ENCODE measurements around the gene PLEKHG3. TPM values are rescaled to one million over a fixed set of nuclear protein-coding genes. Genes with fewer than 3 reads are reported as not detected.

PLEKHG3 gene
- total RNA-seq, 1 experiment from 2014 or later = 34.0 TPM

- intact Hi-C loops (cut with micrococcal nuclease; ENCODE audit: unreplicated experiment) = no loop called here
- BruUV-seq (replicated peaks) = no TSS peak
These were observed 49.8 kb downstream of the PLEKHG3 start for GRCh38 chr14:64753999-64754398.

GRCh38 chr14:64754685-64755084 lies 50.5 kb downstream of the PLEKHG3 start:
- Histone ChIP-seq H3K4me1 (ENCODE audit: control insufficient read depth, insufficient read depth, low read length) (no peaks in the 10 kb centered on the region), H3K27me3 (ENCODE audit: control insufficient read depth, insufficient read depth, low read length) (no peaks in the 10 kb centered on the region), H3K4me3 (ENCODE audit: low read depth in 2 of 2, low read length in 2 of 2) (no peak overlapping the region), H3K36me3 (ENCODE audit: control insufficient read depth, insufficient read depth, low read length) (no peaks in the 10 kb centered on the region; the same call in 1 of the 2 replicates), H3K27ac (ENCODE audit: low read length) (no peak overlapping the region), H3K9me3 (ENCODE audit: control insufficient read depth, insufficient read depth, low read depth, low read length) (no peaks in the 10 kb centered on the region)
- ATAC-seq (no peak), DNase-seq (ENCODE audit: low read depth, low spot score) (no peak)
- POLR2A ChIA-PET = no interaction called here
- TF ChIP-seq REST (IDR thresholded peaks at IDR 0.05; ENCODE audit: insufficient read depth in 1 of 2, low read depth in 2 of 2, low read length in 1 of 2) (no peak), TCF7L2 (IDR thresholded peaks at IDR 0.05; ENCODE audit: low read depth, low read length) (no peak), CTCF (IDR thresholded peaks at IDR 0.05) (no peak), SIN3A (IDR thresholded peaks at IDR 0.05; ENCODE audit: borderline replicate concordance, insufficient read depth, low read depth, low read length) (no peak), POLR2AphosphoS5 (IDR thresholded peaks at IDR 0.05; ENCODE audit: low read depth, low read length) (no peak)
- no TSS peak for BruUV-seq (replicated peaks)
- intact Hi-C loops (cut with micrococcal nuclease; ENCODE audit: unreplicated experiment) (no loop called here), in situ Hi-C loops (cut with HindIII; ENCODE audit: low pct_unique_long_range_greater_than_20kb, low sequenced_read_pairs) (no loop called here)
- CTCF ChIA-PET = no interaction called here

More at GRCh38 chr14:64753999-64754398, 49.8 kb downstream of the PLEKHG3 start:
- Histone ChIP-seq H3K27ac (ENCODE audit: low read length) (no peak overlapping the region), H3K4me3 (ENCODE audit: low read depth in 2 of 2, low read length in 2 of 2) (no peak overlapping the region), H3K9me3 (ENCODE audit: control insufficient read depth, insufficient read depth, low read depth, low read length) (no peaks in the 10 kb centered on the region), H3K4me1 (ENCODE audit: control insufficient read depth, insufficient read depth, low read length) (no peaks in the 10 kb centered on the region), H3K36me3 (ENCODE audit: control insufficient read depth, insufficient read depth, low read length) (no peaks in the 10 kb centered on the region; the same call in 1 of the 2 replicates), H3K27me3 (ENCODE audit: control insufficient read depth, insufficient read depth, low read length) (no peaks in the 10 kb centered on the region)
- POLR2A ChIA-PET = no interaction called here
- in situ Hi-C loops (cut with HindIII; ENCODE audit: low pct_unique_long_range_greater_than_20kb, low sequenced_read_pairs) = no loop called here
- TF ChIP-seq POLR2AphosphoS5 (IDR thresholded peaks at IDR 0.05; ENCODE audit: low read depth, low read length) (no peak), SIN3A (IDR thresholded peaks at IDR 0.05; ENCODE audit: borderline replicate concordance, insufficient read depth, low read depth, low read length) (no peak), TCF7L2 (IDR thresholded peaks at IDR 0.05; ENCODE audit: low read depth, low read length) (no peak), CTCF (IDR thresholded peaks at IDR 0.05) (no peak), REST (IDR thresholded peaks at IDR 0.05; ENCODE audit: insufficient read depth in 1 of 2, low read depth in 2 of 2, low read length in 1 of 2) (no peak)
- ATAC-seq = no peak
- CTCF ChIA-PET = no interaction called here
- DNase-seq (ENCODE audit: low read depth, low spot score) = no peak
